OCI-LY7 (cell line): Measurements from ENCODE around the gene ARL3. TPM values are rescaled to one million over a fixed set of nuclear protein-coding genes. Genes with fewer than 3 reads are reported as not detected.

Experiments used
- BruUV-seq: library from RNA; stranded (reverse); fragments of 400-500 nt; replicated peaks from 2 replicates; lab custom pipeline; 2021; lab: Mats Ljungman, UMichigan
- CTCF ChIA-PET: fragments of 300-600 bp; sonication (Branson Sonifier 250); formaldehyde crosslinking; loops from one replicate; lab custom pipeline; 2022; ENCODE audit warnings: antibody characterized with exemption; ENCODE audit not compliant: unreplicated experiment; lab: Charles Lee
- POLR2A ChIA-PET: fragments of 300-600 bp; sonication (Branson Sonifier 250); formaldehyde crosslinking; loops from one replicate; lab custom pipeline; 2022; ENCODE audit warnings: antibody characterized with exemption; lab: Charles Lee
- DNase-seq: peaks from one replicate; pipeline ENCODE4 v3.0.0-alpha.2; 2015; ENCODE audit warnings: low spot score
- H2AFZ ChIP-seq: fragments of 200-600 bp; sonication (generic), shearing (Covaris generic); 2 replicates; pipeline ENCODE4 v1.6.1; 2014; ENCODE audit warnings: mild to moderate bottlenecking, antibody characterized with exemption, low read length, moderate library complexity
- H3K27ac ChIP-seq: fragments of 200-600 bp; sonication (generic); 2 replicates; pipeline ENCODE4 v1.5.1; 2014; ENCODE audit warnings: mixed run types, low read depth, mild to moderate bottlenecking, moderate library complexity, low read length, inconsistent platforms; ENCODE audit not compliant: poor library complexity, severe bottlenecking
- H3K36me3 ChIP-seq: fragments of 200-600 bp; sonication (generic); 2 replicates; pipeline ENCODE4 v1.6.1; 2014; ENCODE audit warnings: mild to moderate bottlenecking, antibody characterized with exemption, low read length, moderate library complexity, mixed read lengths; ENCODE audit not compliant: insufficient read depth
- H3K4me1 ChIP-seq: fragments of 200-600 bp; sonication (generic); 2 replicates; pipeline ENCODE4 v1.5.1; 2014; ENCODE audit warnings: mild to moderate bottlenecking, low read length; ENCODE audit not compliant: insufficient read depth, poor library complexity, severe bottlenecking
- H3K4me2 ChIP-seq: fragments of 200-600 bp; sonication (generic); 2 replicates; pipeline ENCODE4 v1.6.1; 2014; ENCODE audit warnings: mild to moderate bottlenecking, low read length
- H3K4me3 ChIP-seq: fragments of 200-600 bp; sonication (generic); 2 replicates; pipeline ENCODE4 v1.5.1; 2014; ENCODE audit warnings: mild to moderate bottlenecking, low read depth, low read length; ENCODE audit not compliant: poor library complexity, severe bottlenecking
- H3K79me2 ChIP-seq: fragments of 200-600 bp; sonication (generic); 2 replicates; pipeline ENCODE4 v1.6.1; 2016; ENCODE audit warnings: low read depth, mild to moderate bottlenecking, low read length, moderate library complexity, mixed read lengths; ENCODE audit not compliant: insufficient read depth
- H3K9me2 ChIP-seq: fragments of 200-600 bp; sonication (generic); 2 replicates; pipeline ENCODE4 v1.6.1; 2016; ENCODE audit warnings: mild to moderate bottlenecking, low read length, mixed read lengths; ENCODE audit not compliant: insufficient read depth
- H3K9me3 ChIP-seq: fragments of 200-600 bp; sonication (generic); 2 replicates; pipeline ENCODE4 v1.6.1; 2014; ENCODE audit warnings: mild to moderate bottlenecking, mixed run types, low read length, mixed read lengths
- H4K20me1 ChIP-seq: fragments of 200-600 bp; sonication (generic); 2 replicates; pipeline ENCODE4 v1.6.1; 2014; ENCODE audit warnings: mild to moderate bottlenecking, antibody characterized with exemption, low read length, moderate library complexity, mixed read lengths; ENCODE audit not compliant: insufficient read depth
- EZH2phosphoT487 ChIP-seq: fragments of 200-600 bp; sonication (generic); IDR thresholded peaks from 2 replicates; pipeline ENCODE4 v1.6.1; 2018; ENCODE audit warnings: low read depth, borderline replicate concordance, mild to moderate bottlenecking, mixed run types, antibody characterized with exemption, low read length, moderate library complexity, mixed read lengths
- intact Hi-C: fragments of 100-400 bp; cut with micrococcal nuclease; formaldehyde crosslinking; loops from one replicate; pipeline ENCODE4 v1.10.0; 2022; ENCODE audit not compliant: unreplicated experiment
- total RNA-seq, 2 experiments: library from RNA; depleted of rRNA in 1 of 2; stranded (reverse); fragments of >200 nt in 1 of 2; shearing (Covaris generic) in 1 of 2; gene quantifications; 2 replicates each; pipeline ENCODE4 v1.2.3, GENCODE V29; 2014 to 2022
- TF ChIP-seq, protein P1 (sequence below): fragments of 200-600 bp; sonication (generic); conservative IDR thresholded peaks from 2 replicates; pipeline ENCODE4 v1.5.1; 2014; ENCODE audit warnings: mild to moderate bottlenecking, antibody characterized with exemption, low read length, moderate library complexity, mixed read lengths

ARL3 gene
- total RNA-seq, 2 experiments from 2014 or later = 7.3 to 11.7 TPM

DNA sequence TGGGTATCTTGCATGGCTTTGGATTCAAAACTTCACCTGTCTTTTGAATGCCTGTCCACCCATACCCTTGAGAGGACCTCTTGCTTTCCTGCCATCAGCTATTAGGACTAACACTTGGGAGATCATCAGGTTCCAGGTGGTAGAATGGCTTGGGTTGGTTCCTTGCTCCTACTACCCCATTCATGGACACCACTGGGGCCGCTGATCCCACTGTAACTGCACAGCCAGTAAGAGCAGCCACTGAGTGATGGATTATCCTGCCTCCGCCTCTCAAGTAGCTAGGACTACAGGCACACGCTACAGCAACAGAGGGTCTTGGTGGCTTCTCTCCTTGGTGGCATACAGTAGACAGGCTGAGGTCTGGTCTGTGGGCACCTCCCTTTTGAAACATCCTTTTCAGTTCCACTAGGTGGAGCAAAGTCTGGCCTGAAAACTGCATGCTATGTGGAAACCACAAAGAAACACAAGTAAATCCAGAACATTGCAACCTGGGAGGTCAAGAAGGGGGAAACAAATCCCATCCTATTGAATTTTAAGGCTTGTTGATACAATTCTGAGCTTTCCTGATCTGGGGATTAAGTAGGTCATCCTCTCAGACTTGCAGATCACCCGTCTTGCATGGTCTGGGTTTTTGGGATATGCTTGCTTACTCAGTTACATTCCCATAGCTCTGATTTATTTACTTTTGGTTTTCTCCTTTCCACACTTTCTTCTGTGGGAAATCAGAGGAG lies 38.9 kb upstream of the ARL3 start:
- Histone ChIP-seq H3K36me3 (no peaks in the 10 kb centered on the region), H3K4me3 (no peak overlapping the region), H3K79me2 (peaks cover 4% of the 10 kb centered on the region; the same call in 1 of the 2 replicates), H3K9me2 (no peaks in the 10 kb centered on the region), H3K9me3 (no peaks in the 10 kb centered on the region), H2AFZ (no peak overlapping the region), H3K4me2 (no peak overlapping the region), H4K20me1 (no peaks in the 10 kb centered on the region), H3K27ac (no peak overlapping the region), H3K4me1 (peaks cover 4% of the 10 kb centered on the region)
- DNase-seq = peak; percentile 56
- CTCF ChIA-PET = no interaction called here
- no TSS peak for BruUV-seq
- TF ChIP-seq EZH2phosphoT487 = no peak
- TF ChIP-seq, protein P1, sequence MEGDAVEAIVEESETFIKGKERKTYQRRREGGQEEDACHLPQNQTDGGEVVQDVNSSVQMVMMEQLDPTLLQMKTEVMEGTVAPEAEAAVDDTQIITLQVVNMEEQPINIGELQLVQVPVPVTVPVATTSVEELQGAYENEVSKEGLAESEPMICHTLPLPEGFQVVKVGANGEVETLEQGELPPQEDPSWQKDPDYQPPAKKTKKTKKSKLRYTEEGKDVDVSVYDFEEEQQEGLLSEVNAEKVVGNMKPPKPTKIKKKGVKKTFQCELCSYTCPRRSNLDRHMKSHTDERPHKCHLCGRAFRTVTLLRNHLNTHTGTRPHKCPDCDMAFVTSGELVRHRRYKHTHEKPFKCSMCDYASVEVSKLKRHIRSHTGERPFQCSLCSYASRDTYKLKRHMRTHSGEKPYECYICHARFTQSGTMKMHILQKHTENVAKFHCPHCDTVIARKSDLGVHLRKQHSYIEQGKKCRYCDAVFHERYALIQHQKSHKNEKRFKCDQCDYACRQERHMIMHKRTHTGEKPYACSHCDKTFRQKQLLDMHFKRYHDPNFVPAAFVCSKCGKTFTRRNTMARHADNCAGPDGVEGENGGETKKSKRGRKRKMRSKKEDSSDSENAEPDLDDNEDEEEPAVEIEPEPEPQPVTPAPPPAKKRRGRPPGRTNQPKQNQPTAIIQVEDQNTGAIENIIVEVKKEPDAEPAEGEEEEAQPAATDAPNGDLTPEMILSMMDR = peak; percentile 83
- POLR2A ChIA-PET = interaction anchor here (0.5 to 2.0 kb wide), 7 partner anchors 8 to 63 kb away, joined by 3 to 5 read pairs (median 3); partner anchors contain the start of gene WBP1L
- intact Hi-C loops = loop anchor here (2.0 to 5.0 kb wide), 2 partner anchors 74 to 148 kb away; no protein-coding TSS in a partner anchor

DNA sequence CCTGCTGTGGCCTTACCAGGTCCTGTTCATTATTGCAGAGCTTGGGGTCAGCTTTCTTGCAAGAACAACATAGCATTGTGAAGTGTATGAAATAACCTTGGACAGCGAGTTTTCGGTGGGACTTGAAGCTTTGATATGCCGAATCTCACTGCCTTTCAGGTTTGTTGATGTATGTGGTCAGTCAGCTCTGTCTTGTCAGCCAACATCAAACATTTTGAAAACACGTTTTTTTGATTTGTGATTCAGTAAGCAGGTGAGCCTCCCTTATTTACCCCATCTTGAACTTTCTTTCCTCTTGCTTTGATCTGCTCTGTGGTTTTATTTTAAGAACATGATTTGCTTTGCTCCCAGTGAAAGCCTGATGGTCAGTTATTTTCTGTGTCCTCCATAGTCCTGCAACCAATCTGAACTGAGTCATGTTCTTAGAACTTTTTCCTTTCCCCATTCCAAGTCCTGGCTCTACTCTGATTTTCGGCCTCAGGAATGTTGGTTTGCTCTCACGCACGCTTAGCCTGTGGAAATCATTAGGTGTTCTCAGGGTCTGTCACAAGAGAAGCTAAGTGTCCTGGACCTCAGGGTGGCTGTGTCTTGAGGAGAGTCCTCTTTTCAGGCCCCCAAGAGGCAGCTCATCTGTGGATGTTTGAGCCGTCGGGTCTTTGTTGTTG lies 38.2 kb upstream of the ARL3 start:
- Histone ChIP-seq H3K9me3 (no peaks in the 10 kb centered on the region), H3K4me2 (no peak overlapping the region), H3K79me2 (peaks cover 4% of the 10 kb centered on the region; the same call in 1 of the 2 replicates), H2AFZ (no peak overlapping the region), H3K36me3 (no peaks in the 10 kb centered on the region), H3K27ac (no peak overlapping the region), H3K9me2 (no peaks in the 10 kb centered on the region), H3K4me3 (no peak overlapping the region), H4K20me1 (no peaks in the 10 kb centered on the region), H3K4me1 (peaks cover 2% of the 10 kb centered on the region)
- CTCF ChIA-PET = no interaction called here
- TF ChIP-seq EZH2phosphoT487 = no peak
- TF ChIP-seq, protein P1 = no peak
- DNase-seq = no peak
- BruUV-seq = no TSS peak
- POLR2A ChIA-PET = interaction anchor here (0.5 to 2.0 kb wide), 5 partner anchors 8 to 63 kb away, joined by 3 to 4 read pairs (median 3); partner anchors contain the start of gene WBP1L
- intact Hi-C loops = loop anchor here (2.0 to 5.0 kb wide), 2 partner anchors 75 to 148 kb away; no protein-coding TSS in a partner anchor
